HG03196 (cell line): Measurements from ENCODE around the gene ATAT1.
A peak's percentile ranks its signal among the peaks of the same experiment; 100 is the strongest.
"Not testable (repeated sequence)": the region's sequence is repeated elsewhere in the genome, so short reads cannot be mapped to it uniquely, and the experiment has no call there.

Experiments used
- ATAC-seq: cut with Tn5 transposase; IDR thresholded peaks from one replicate; pipeline ENCODE4 v1.9.1; 2021; ENCODE audit not compliant: unreplicated experiment

Gene ATAT1

DNA sequence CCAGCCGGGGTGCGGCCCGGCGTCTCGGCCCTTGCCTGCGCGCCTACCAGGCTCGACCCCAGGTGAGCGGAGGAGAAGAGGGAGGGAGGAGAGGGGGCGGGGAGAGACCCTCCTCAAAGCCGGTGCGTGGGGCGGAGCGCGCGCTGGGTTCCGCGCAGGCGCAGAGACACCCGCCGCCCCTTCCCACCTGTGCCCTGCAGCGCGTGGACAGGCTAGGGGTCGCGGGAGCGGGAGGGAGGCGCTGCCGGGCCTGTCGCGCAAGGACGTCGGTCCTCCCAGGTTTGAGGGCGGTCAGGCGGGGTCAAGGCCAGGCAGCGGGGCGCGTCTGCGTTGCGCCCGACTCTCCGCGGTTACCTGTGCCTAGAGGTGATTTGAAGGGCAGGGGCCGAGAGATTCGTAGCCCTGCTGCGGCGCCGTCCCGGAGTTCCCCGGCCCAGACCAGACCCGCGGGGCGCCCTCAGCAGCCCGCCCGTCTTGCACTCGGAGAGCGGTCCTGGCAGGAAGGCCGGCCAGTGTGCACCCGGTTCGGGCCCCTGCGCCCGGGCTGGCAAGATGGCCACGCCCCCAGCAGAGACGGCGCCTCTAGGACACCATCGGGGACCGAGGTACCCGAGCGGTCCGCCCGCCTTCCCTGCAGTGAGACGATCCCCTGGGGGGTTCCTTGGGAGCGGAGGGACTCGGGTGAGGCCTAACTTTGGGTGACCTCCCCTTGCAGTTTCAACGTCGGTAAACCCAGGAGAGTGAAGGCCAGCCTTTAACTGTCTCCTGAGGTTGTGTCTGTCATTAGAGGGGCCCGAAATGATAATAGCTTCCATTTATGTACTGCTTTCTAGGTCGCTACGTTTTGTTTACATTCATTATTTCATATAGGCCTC is 20.8 kb downstream of the ATAT1 start:
- ATAC-seq: peak; percentile 51

DNA sequence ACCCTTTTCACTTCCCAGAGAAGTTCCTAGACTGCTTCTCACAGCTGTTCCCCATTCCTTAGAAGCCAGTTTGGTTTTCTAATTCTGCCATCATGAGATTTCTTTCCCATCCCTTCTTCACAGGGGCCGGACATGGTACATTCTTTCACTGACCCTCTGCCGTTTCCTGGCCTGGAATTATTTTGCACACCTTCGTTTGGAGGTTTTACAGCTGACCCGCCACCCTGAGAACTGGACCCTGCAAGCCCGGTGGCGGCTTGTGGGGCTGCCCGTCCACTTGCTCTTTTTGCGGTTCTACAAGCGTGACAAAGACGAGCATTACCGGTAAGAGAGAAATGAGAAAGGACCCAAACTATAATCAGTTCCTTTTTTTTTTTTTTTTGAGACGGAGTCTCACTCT is 24.5 kb downstream of the ATAT1 start:
- no peak for ATAC-seq

DNA sequence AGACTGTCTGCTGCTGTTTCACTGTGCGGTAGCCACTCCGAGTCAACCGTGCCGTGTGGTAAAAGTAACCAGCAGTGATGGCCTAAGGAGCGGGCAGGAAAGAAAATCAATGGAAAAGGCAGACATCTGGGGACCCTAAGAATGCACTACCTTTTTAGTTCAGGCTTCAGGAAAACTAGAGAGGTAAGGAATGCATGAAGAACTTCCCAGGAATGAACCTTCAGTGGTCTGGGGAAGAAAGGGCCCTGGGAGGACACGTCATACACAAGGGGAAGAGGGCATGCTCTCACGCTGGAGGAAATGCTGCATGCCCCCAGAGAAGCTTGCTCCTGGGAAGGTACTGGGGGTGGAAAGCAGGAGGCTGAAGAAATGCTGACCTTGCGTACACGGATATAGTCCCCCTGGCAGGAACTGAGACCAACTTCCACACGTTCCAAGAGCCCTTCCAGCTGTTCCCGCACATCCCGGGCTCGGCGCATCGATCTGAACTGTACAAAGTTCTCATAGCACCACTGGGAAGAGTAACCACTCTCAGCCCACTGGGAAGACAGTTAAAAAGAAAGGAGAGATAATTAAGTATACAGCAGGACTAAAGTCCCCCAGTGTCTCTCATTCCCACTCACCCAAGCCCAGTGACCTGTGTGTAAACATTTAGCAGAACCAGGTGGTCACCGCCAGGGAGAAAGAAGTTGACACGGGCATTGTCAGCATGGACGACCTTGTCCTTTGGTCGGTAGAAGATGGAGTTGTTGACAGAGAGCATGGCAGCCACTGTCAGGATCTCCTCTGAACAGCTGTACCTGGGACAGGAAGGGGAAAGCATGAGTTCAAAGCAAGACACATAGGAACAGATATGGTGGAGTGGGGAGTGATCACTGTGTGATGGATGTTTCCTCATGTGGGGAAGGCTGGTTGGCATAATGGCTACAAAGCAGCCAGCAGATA is 28.4 kb downstream of the ATAT1 start:
- no peak for ATAC-seq

DNA sequence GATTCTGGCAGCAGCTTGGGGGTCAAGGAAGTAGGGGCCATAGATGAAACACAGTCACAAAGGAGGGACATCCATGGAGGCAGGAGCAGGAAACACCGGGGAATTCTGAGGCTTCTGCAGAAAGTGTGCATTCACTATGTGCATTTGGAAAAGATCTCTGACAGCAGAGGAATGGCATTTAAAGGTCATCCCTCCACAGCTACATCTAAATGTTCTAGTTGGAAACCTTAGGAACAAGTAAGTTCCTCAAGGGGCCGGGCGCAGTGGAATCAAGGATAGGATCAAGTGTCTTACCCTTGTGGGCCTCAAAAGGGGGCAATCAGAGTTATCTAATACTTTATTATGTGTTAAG is 29.0 kb downstream of the ATAT1 start:
- ATAC-seq: no peak

DNA sequence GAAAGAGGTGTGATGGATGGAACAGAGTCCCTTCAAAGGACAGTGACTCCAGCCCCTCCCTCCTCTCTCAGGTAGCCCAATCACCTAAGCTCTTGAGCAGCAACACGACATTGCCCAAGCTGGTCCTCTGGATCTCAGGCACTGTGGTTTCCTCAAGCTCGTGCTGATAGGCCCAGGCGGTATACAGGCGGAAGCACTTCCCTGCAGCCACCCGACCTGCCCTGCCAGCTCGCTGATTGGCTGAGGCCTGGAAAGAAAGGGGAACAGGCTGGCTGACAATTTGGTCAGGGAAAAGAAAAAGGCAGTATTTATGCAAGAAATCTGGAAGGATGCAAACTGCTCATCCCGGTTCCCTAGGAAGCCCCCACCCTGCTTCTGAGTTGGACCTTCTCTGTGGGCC is 29.8 kb downstream of the ATAT1 start:
- no peak for ATAC-seq

DNA sequence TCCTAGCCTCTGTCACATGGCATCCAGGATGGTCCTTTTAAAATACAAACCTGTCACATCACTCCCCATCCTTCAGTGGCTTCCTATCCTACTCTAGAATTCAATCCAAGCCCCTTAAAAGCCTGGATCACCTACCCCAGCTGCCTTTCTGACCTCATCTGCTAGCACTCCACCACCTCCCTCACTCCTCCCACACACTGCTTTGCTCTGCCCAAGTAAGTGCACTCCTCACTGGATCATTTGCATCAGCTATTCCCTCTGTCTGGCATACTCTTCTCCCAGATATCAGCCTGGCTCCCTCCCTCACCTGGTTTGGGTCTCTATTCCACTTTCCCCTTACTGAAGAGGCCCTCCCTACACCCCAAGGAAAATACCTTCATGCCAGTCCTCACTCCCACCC is 30.8 kb downstream of the ATAT1 start:
- no peak for ATAC-seq

DNA sequence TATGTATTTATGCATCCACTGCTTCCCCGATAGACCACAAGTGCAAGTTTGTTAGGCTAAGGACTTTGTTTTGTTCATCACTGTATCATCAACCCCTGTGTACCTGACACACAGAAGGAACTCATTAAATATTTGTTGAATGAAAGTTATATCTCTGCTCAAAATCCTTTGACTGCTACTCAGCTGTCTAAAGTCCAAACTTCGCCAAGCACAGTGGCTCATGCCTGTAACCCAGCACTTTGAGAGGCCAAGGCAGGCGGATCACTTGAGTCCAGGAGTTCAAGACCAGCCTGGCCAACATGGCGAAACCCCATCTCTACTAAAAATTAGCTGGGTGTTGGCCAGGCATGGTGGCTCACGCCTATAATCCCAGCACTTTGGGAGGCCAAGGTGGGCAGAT is 31.2 kb downstream of the ATAT1 start:
- not testable (repeated sequence) for ATAC-seq

DNA sequence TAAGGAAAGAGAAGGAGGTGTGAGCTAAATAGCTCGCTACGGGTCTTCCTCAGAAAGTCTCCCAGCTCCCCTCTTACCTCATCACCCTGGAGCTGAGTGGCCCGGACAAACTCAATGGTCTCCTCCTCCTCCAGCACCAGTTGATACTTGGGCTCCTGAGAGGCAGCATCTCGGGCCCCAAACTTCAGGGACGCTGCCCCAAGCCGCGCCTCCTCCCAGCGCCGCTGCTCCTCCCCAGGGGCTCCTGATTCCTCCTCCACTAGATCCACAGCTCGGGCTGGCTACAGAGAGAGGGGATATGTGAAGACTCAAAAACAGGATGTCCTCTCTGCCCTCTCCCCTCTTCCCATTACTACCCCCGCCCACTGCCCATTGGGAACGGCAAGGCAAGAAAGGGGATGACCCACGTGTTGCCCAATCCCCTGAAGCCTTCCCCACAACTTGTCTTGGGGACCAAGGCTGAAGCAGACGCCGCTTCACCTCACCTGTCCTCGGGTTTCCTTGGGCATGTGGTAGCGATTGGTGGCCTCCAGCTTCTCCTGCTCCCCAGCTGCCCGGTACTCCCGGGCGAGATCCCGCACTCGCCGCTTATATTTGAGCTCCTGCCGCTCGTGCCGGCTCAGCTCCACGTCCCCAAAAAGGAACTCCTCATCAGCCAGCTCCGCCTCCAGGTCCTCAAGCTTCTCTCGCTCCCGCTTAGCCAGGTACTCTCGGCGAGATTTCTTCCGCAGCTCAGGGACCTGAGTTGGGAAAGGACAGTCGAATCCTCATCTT is 38.5 kb downstream of the ATAT1 start:
- ATAC-seq: no peak

DNA sequence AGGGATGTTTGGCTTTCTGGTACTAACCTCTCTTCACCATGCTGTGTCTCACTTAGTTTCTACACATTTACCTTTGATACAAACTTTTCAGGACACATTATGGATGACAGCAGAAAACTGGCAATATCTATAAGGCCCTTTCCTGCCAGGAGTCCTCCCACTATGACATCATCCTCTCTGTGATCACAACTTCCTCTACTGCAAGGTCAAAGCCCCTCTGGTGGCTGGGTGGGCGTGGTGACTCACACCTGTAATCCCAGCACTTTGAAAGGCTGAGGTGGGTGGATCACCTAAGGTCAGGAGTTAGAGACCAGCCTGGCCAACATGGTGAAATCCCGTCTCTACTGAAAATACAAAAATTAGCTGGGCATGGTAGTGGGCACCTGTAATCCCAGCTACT is 39.6 kb downstream of the ATAT1 start:
- not testable (repeated sequence) for ATAC-seq

DNA sequence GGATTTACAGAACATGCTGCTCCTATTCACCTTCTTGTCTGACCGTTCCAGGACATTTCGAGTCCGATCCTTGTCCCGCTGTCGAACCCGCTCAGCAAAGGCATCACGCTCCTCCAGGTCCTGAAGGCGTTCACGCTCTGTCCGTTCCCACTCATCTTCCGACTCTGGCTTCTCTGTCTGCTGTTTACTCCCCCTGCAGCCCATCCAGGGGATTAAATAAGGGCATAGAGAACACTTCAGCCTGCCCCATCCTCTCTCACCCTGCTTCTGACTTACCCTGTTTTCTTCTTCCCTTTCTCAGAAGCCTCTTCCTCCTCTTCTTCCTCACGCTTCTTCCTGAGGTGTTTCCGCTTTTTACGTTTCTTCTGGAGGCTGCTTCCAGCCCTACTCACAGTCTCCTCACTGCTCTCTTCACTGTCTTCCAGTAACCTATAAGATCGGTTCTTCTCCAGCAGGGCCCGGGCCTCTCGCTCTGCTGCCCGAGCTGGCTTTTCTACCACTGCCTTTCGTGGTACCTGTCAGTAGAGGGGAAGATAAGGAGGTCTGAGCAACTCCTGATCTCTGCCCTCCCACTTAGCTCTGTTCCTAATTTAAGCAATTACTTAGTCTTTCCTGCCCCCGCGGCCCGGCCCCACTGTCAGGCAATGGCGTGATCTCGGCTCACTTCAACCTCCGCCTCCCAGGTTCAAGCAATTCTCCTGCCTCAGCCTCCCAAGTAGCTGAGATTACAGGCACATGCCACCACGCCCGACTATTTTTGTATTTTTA is 44.3 kb downstream of the ATAT1 start:
- no peak for ATAC-seq

DNA sequence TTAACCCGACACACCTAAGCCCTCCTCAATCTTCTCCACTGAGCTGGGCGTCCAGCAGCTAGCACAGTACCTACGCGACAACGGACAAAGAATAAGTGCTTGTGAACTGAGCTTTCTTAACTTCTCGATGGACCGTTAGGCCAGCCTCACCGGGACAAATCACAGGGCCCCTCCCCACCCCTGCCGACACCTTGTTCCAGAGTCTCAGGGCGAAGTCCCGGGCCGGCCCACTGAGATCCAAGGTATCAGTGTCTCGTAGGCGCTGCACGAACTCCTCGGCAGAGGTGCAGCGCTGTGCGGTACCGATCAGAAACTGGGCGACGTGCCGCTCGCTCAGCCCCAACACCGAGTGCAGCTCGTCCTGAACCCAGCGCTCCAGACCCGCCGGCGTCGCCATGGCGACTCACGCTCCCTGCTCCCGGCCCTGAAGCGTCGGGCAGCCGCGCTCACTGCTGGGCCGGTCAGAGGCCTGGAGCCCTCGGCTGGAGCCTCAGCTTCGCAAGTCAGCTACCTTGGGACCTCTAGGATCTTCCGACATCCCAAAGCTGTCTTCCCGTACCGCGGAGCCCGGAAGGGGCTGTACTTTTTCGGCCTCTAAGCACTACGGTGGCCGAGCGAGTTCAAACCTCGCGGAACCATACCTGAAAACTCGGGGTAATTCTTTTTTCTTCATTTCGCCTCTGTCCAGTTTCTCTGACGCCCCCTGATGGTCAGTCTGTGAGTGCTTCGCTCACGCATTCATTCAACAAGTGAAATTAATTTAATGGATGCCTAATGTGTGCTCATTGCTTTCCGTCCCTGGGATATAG is 46.0 kb downstream of the ATAT1 start, which contains the start of gene DHX16:
DHX16 (minus strand) TSS at position 562 of the 809 bp plus-strand sequence; CDS start at position 397, 165 bp downstream.
- peak; percentile 66 for ATAC-seq

DNA sequence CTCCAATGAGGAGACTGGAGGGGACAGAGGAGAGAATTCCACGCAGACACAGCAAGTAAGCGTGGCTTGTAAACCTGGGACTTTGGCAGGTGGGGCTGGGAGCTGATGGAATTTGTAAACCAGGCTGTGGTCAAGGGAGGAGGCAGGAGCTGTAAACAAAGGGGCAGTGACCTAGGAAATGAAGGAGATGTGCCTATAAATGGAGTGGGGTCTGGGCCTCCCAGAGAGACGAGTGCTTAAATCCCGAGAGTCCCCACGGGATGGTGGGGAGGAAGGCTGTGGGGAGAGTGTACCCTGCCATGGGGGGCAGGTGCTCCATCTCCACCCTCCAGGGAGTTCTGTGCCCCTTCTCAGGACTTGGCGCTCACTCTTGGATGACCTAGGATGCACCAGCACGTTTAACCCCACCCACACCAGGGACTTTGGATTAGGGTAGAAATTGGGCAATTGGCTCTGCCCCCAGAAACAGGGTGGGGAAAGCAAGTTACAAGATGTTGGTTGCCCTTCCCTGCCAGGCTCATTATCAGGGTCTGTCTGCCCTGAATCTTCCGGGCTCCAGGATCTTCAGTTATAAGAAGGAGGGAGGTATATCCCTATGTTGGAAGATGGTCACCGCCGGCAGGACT is 50.1 kb downstream of the ATAT1 start:
- no peak for ATAC-seq

DNA sequence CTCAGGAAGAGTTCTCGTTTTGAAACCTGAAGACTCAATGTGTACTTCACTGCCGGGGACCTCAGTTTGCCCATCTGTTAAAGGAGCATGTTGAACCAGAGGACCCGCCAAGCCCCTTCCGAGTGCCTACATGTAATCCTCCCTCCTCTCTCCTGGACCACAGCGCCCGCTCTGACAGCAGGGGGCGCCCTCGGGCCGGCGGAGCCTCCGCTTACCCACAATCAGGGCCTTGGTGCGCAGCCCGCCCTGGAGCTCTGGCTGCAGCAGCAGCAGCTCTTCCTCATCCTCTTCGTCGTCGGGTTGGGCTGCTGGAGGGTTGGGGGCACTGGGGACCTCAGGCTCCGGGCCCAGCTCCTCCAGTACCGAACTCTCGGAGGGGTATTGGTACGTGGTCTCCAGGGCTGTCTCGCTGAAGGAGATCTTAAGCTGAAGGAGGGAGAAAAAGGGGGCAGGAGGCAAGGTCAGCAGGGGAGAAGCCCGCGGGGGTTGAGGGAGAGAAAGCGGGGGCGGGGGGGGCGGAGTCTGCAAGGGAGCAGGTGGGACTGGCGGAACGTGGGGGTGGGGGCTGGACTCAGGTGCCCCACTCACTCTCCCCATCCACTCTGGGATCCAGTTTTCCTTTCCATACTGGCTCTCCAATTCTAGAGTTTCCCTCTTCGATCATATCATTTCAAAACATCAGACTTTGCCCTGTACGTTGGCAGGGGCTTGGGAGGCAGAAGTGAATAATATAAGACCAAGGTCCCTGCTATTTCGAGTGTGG is 52.5 kb downstream of the ATAT1 start:
- ATAC-seq: no peak

DNA sequence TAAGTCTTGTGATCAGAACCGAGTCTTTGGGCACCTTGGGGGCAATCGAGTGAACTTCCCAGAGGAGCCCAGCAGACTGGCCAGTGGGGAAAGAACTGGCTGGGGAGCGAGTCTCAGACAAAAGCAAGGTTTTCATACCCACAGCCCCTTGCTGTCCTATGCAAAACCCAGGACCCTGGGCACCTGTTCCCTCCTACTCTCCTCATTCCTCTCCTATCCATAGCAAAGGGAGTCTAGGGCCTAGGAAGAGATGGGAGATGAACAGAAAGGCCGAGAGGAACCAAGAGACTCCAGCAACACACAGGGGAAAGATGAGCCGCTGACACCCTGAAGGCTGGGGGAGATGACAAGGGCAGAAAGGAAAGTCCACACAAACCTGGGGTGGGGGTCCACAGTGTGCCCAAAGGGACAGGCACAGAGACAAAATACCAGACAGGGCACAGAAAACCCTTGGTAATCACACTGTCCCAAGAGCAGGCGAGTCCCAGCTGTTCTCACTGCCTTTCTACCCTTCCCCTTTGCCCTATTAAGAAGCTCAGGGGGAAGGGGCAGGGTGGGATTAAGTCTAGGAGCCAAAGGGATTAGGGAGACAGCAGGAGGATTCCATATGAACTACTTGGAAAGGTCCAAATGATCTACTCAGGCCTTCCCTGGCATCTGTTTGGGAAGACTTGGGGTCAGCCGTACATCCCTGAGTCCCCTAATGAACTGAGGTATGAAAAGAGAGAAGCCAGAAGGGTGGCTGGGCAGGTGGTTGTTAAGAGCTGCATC is 53.3 kb downstream of the ATAT1 start:
- no peak for ATAC-seq

DNA sequence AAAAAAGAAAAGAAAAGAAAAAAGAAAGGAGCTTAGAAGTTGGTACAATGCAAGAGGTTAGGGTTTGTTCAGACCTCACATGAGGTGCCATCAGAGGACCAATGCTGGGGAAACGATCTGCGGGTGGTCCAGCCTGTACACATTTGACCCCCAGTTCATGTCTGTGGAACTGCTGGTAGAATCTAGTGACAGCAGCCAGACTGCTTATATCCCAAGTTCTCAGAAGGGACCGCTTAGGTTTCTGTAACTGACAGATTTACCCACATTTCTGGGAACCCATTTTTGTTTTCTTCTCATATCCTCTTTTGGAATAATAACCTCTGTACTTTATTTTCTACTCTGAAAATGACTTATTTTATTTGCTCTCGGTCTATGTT is 55.1 kb downstream of the ATAT1 start:
- no peak for ATAC-seq

DNA sequence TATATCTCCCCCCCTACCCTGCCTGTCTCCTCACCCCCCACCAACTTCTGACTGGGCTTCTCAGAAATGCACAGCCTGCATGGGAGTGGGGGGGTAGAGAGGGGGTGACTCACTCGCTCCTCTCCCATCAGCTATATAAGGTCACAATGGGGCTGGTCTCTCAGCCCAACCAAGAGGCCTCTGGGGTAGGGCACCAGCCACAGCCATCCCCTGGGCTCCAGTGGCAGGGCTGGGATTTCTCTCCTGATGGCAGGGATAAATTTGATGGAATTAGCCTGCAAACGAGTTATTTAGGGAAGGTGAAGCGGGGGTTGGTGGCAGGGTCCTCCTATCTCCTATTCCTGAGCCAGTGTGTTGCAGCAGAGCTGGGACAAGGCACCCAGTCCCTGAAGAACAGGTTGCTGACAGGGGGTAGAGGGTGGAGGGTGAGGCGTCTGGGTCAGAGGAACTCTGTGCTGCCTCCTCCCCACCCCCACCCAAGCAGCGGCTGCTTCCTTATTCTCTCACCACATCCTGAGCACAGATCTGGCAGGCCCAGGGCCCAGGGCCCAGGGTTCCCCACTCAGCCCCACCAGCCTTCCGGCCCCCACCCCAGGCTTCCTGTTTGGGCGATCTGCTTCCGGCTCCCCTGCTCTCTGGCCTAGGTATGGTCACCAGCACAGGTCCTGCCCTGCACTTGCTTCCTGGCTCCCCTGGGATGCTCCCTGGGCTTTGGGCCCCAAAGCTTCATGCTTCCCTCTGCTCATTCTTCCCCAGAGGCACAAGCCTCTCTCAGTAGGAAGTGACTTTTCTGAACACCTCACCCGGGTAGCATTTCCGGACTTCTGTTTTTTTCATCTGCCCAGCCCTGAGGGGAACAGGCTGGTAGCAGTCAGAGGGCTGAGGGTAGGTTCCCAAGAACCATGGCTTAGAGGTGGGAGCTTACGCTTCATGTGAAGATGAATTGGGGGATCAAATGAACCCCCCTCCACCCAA is 55.8 kb downstream of the ATAT1 start:
- peak; percentile 37 for ATAC-seq
